HEK293 (cell line): ENCODE measurements around the gene RTCA.

ENCODE experiments used
- CTCF ChIP-seq: fragments of 450-650 bp; formaldehyde crosslinking; IDR thresholded peaks from 2 replicates; pipeline ENCODE4 v1.5.1; 2016; ENCODE audit warnings: missing biosample characterization, missing genetic modification characterization
- ZBTB21 ChIP-seq: fragments of 450-650 bp; formaldehyde crosslinking; IDR thresholded peaks from 2 replicates; pipeline ENCODE4 v1.5.1; 2017; ENCODE audit warnings: missing biosample characterization, missing genetic modification characterization
- ZBTB8A ChIP-seq: fragments of 450-650 bp; formaldehyde crosslinking; IDR thresholded peaks from 2 replicates; pipeline ENCODE4 v1.5.1; 2016; ENCODE audit warnings: missing biosample characterization, missing genetic modification characterization
- ZNF24 ChIP-seq: fragments of 450-650 bp; formaldehyde crosslinking; IDR thresholded peaks from 2 replicates; pipeline ENCODE4 v1.5.1; 2016; ENCODE audit warnings: missing biosample characterization, missing genetic modification characterization
- ZNF274 ChIP-seq, 2 experiments: fragments of 200-500 bp in 1 of 2; fragments of 450-650 bp in 1 of 2; sonication (Bioruptor generic) in 1 of 2; formaldehyde crosslinking in 1 of 2; IDR thresholded peaks; 2 replicates each; pipeline versions ENCODE4 v1.5.1 to v1.6.1; 2014 to 2016; ENCODE audit warnings: borderline replicate concordance in 1 of 2, inconsistent platforms in 1 of 2, low read length in 1 of 2, missing biosample characterization in 1 of 2, missing genetic modification characterization in 1 of 2
- ZNF354C ChIP-seq: fragments of 450-650 bp; formaldehyde crosslinking; IDR thresholded peaks from 2 replicates; pipeline ENCODE4 v1.5.1; 2016; ENCODE audit warnings: missing biosample characterization, missing genetic modification characterization, low read depth, borderline replicate concordance
- ZNF585B ChIP-seq: fragments of 450-650 bp; formaldehyde crosslinking; IDR thresholded peaks from 2 replicates; pipeline ENCODE4 v1.5.1; 2016; ENCODE audit warnings: missing biosample characterization, missing genetic modification characterization
- ZNF654 ChIP-seq: fragments of 450-650 bp; formaldehyde crosslinking; IDR thresholded peaks from 2 replicates; pipeline ENCODE4 v1.5.1; 2016; ENCODE audit warnings: low read depth, missing biosample characterization, missing genetic modification characterization
- TF ChIP-seq, protein P1 (sequence below): fragments of 450-650 bp; formaldehyde crosslinking; IDR thresholded peaks from 2 replicates; pipeline ENCODE4 v1.5.1; 2016; ENCODE audit warnings: missing biosample characterization, missing genetic modification characterization

- TF ChIP-seq CTCF (tag by site-specific recombination) = no peak
- TF ChIP-seq ZNF585B = no peak
- TF ChIP-seq ZNF654 = no peak
- TF ChIP-seq, protein P1, sequence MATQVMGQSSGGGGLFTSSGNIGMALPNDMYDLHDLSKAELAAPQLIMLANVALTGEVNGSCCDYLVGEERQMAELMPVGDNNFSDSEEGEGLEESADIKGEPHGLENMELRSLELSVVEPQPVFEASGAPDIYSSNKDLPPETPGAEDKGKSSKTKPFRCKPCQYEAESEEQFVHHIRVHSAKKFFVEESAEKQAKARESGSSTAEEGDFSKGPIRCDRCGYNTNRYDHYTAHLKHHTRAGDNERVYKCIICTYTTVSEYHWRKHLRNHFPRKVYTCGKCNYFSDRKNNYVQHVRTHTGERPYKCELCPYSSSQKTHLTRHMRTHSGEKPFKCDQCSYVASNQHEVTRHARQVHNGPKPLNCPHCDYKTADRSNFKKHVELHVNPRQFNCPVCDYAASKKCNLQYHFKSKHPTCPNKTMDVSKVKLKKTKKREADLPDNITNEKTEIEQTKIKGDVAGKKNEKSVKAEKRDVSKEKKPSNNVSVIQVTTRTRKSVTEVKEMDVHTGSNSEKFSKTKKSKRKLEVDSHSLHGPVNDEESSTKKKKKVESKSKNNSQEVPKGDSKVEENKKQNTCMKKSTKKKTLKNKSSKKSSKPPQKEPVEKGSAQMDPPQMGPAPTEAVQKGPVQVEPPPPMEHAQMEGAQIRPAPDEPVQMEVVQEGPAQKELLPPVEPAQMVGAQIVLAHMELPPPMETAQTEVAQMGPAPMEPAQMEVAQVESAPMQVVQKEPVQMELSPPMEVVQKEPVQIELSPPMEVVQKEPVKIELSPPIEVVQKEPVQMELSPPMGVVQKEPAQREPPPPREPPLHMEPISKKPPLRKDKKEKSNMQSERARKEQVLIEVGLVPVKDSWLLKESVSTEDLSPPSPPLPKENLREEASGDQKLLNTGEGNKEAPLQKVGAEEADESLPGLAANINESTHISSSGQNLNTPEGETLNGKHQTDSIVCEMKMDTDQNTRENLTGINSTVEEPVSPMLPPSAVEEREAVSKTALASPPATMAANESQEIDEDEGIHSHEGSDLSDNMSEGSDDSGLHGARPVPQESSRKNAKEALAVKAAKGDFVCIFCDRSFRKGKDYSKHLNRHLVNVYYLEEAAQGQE (tag by site-specific recombination) = no peak
- no peak for TF ChIP-seq ZNF24 (tag by site-specific recombination)
- TF ChIP-seq ZBTB8A = no peak
- no peak for TF ChIP-seq ZNF274 (IDR thresholded peaks at IDR 0.05; ENCODE audit: low read length)
- no peak for TF ChIP-seq ZNF274 (tag by site-specific recombination; IDR thresholded peaks at IDR 0.05; ENCODE audit: borderline replicate concordance)
- TF ChIP-seq ZNF354C = no peak
- no peak for TF ChIP-seq ZBTB21 (tag by site-specific recombination)
These were observed 69.4 kb downstream of the RTCA start for GRCh38 chr1:100335436-100335835.
